H1 (cell line): ENCODE data around the gene TUBA4B. TPM values are rescaled to one million over a fixed set of nuclear protein-coding genes. Genes with fewer than 3 reads are reported as not detected.

ENCODE experiments used
- ATF3 ChIP-seq: IDR thresholded peaks from 2 replicates; pipeline ENCODE4 v1.6.1; 2011; ENCODE audit warnings: low read depth, mild to moderate bottlenecking, low read length; ENCODE audit not compliant: insufficient read depth
- BCL11A ChIP-seq, 2 experiments: IDR thresholded peaks; one replicate each; pipeline ENCODE4 v1.6.1; 2011; ENCODE audit warnings: low read depth in 2 of 2, low read length in 2 of 2, mild to moderate bottlenecking in 2 of 2
- BRCA1 ChIP-seq: IDR thresholded peaks from 2 replicates; pipeline ENCODE4 v1.6.1; 2012; ENCODE audit warnings: low read depth, low read length, improper control_type of control experiment
- CBX8 ChIP-seq: fragments of 300-800, 300-1000 bp; sonication (generic); IDR thresholded peaks from 2 replicates; pipeline ENCODE4 v1.7.1; 2016; ENCODE audit warnings: low read depth, low read length, borderline replicate concordance
- CREB1 ChIP-seq: IDR thresholded peaks from 2 replicates; pipeline ENCODE4 v1.6.1; 2012; ENCODE audit warnings: inconsistent platforms
- E2F6 ChIP-seq: IDR thresholded peaks from 2 replicates; pipeline ENCODE4 v1.6.1; 2012; ENCODE audit warnings: inconsistent platforms
- EZH2 ChIP-seq: fragments of 200-600 bp; sonication (generic); IDR thresholded peaks from 2 replicates; pipeline ENCODE4 v1.7.1; 2012; ENCODE audit warnings: low read depth, mild to moderate bottlenecking, moderate library complexity, low read length, inconsistent platforms; ENCODE audit not compliant: severe bottlenecking
- GABPA ChIP-seq: IDR thresholded peaks from 2 replicates; pipeline ENCODE4 v1.6.1; 2011; ENCODE audit warnings: mild to moderate bottlenecking, low read length, moderate library complexity, borderline replicate concordance; ENCODE audit not compliant: insufficient read depth
- GTF2F1 ChIP-seq: IDR thresholded peaks from 2 replicates; pipeline ENCODE4 v1.6.1; 2012; ENCODE audit warnings: low read depth, low read length, improper control_type of control experiment, borderline replicate concordance
- JUND ChIP-seq: IDR thresholded peaks from 2 replicates; pipeline ENCODE4 v1.6.1; 2011; ENCODE audit warnings: mild to moderate bottlenecking, improper control_type of control experiment, low read length
- KDM1A ChIP-seq: fragments of 200-600, 300-600 bp; sonication (generic); IDR thresholded peaks from 2 replicates; pipeline ENCODE4 v1.7.1; 2016; ENCODE audit warnings: mild to moderate bottlenecking, low read length, borderline replicate concordance
- KDM4A ChIP-seq: IDR thresholded peaks from one replicate; pipeline ENCODE4 v1.7.1; 2012; ENCODE audit warnings: low read depth, mild to moderate bottlenecking, moderate library complexity, low read length, inconsistent platforms; ENCODE audit not compliant: severe bottlenecking
- NRF1 ChIP-seq: IDR thresholded peaks from 2 replicates; pipeline ENCODE4 v1.6.1; 2011; ENCODE audit warnings: mild to moderate bottlenecking, low read depth, low read length, improper control_type of control experiment
- POLR2A ChIP-seq, 2 experiments: IDR thresholded peaks; 1 replicate in 1 of 2; 2 replicates in 1 of 2; pipeline ENCODE4 v1.6.1; 2011; ENCODE audit warnings: low read depth in 2 of 2, low read length in 2 of 2, mild to moderate bottlenecking in 2 of 2; ENCODE audit errors: control extremely low read depth in 1 of 2
- POLR2AphosphoS5 ChIP-seq: IDR thresholded peaks from 2 replicates; pipeline ENCODE4 v1.6.1; 2011; ENCODE audit warnings: low read depth, low read length
- SIN3A ChIP-seq, 2 experiments: IDR thresholded peaks in 1 of 2; conservative IDR thresholded peaks in 1 of 2; 2 replicates each; pipeline ENCODE4 v1.6.1; 2011 to 2012; ENCODE audit warnings: low read length in 2 of 2, improper control_type of control experiment in 1 of 2, low read depth in 1 of 2, mild to moderate bottlenecking in 1 of 2
- SP2 ChIP-seq: IDR thresholded peaks from 2 replicates; pipeline ENCODE4 v1.6.1; 2012; ENCODE audit warnings: mild to moderate bottlenecking, low read length, inconsistent platforms
- SP4 ChIP-seq: IDR thresholded peaks from 2 replicates; pipeline ENCODE4 v1.6.1; 2012; ENCODE audit warnings: low read length, inconsistent platforms
- TEAD4 ChIP-seq: IDR thresholded peaks from 2 replicates; pipeline ENCODE4 v1.6.1; 2012; ENCODE audit warnings: low read depth, low read length, inconsistent platforms, mixed read lengths
- YY1 ChIP-seq: IDR thresholded peaks from 2 replicates; pipeline ENCODE4 v1.6.1; 2011; ENCODE audit warnings: low read depth, mild to moderate bottlenecking, low read length
- ZNF274 ChIP-seq: IDR thresholded peaks from 2 replicates; pipeline ENCODE4 v1.7.0; 2012; ENCODE audit warnings: low read length, borderline replicate concordance; ENCODE audit errors: extremely low read depth
- polyA plus RNA-seq, 7 experiments: library from polyadenylated mRNA; depleted of rRNA in 3 of 7; stranded (reverse) in 5 of 7; unstranded in 2 of 7; fragments of >200 nt in 5 of 7; fragments of 200-250 nt in 2 of 7; gene quantifications; 1 replicate in 5 of 7; 2 replicates in 1 of 7; 4 replicates in 1 of 7; pipeline versions ENCODE4 v1.2.1 to v1.2.3, GENCODE V29; 2011 to 2013; ENCODE audit warnings: missing spikeins in 2 of 7, mixed read lengths in 2 of 7
- total RNA-seq: library from RNA; stranded (reverse); fragmentation: NEBNext Ultra II Directional; extraction: Animal tissue kit (Norgen Biotek cat#: 25700); gene quantifications from 2 replicates; pipeline ENCODE4 v1.2.1, GENCODE V29; 2021

The TUBA4B gene
- total and polyA plus RNA-seq, 2 of the 8 experiments (the other 6 are each of a cell fraction or from before 2014, with no cell fraction given) = 0.08 to 0.24 TPM

- TF ChIP-seq YY1 (no peak), ATF3 (no peak), GABPA (no peak), JUND (no peak), CREB1 (peak; percentile 89), SIN3A (conservative IDR thresholded peaks at IDR 0.05 in 1 of 2, IDR thresholded peaks at IDR 0.05 in 1 of 2; ENCODE audit: low read depth in 1 of 2, low read length in 2 of 2) (peak; percentile 74 to 87; a peak in 3 of 4 replicates), CBX8 (no peak), SP4 (peak; percentile 97), SP2 (peak; percentile 67; the same call in 1 of the 2 replicates), GTF2F1 (no peak), POLR2AphosphoS5 (peak; percentile 82), ZNF274 (no peak), BRCA1 (no peak), TEAD4 (no peak), EZH2 (no peak), KDM4A (peak; percentile 86), BCL11A (IDR thresholded peaks at IDR 0.05; ENCODE audit: low read depth in 2 of 2, low read length in 2 of 2) (no peak), E2F6 (no peak), NRF1 (0 out of 2 replicates have a peak, but pooled peaks have one; percentile 8), POLR2A (IDR thresholded peaks at IDR 0.05; ENCODE audit: control extremely low read depth in 1 of 2, low read depth in 2 of 2, low read length in 2 of 2) (peak; percentile 79 to 90), KDM1A (no peak)
These were observed 23.6 kb upstream of the TUBA4B start, which contains the start of the genes ANKZF1 and ATG9A (continued) for GRCh38 chr2:219229305-219230058.
